Neural cell (in vitro differentiated cells): ENCODE data around the gene ATXN7L1. TPM values are rescaled to one million over a fixed set of nuclear protein-coding genes. Genes with fewer than 3 reads are reported as not detected.

Experiments
- H2AFZ ChIP-seq: fragments of 200-600, 300-800 bp; sonication (generic), shearing (Covaris generic); 2 replicates; pipeline ENCODE4 v1.6.0; 2014; ENCODE audit warnings: low read depth, mild to moderate bottlenecking, antibody characterized with exemption, low read length, moderate library complexity
- H3F3A ChIP-seq: fragments of 200-600 bp; shearing (Covaris generic); 2 replicates; pipeline ENCODE4 v1.6.1; 2016; ENCODE audit warnings: mild to moderate bottlenecking, moderate library complexity, mixed read lengths, antibody characterized with exemption, low read length; ENCODE audit not compliant: insufficient read depth, poor library complexity, severe bottlenecking
- H3K27ac ChIP-seq: fragments of 200-600, 300-800 bp; sonication (generic), shearing (Covaris generic); 2 replicates; pipeline ENCODE4 v1.5.1; 2014; ENCODE audit warnings: mild to moderate bottlenecking, low read length, moderate library complexity
- H3K27me3 ChIP-seq: fragments of 300-800, 200-600 bp; sonication (generic), shearing (Covaris generic); 2 replicates; pipeline ENCODE4 v1.6.0; 2014; ENCODE audit warnings: mild to moderate bottlenecking, low read depth, low read length, moderate library complexity; ENCODE audit not compliant: insufficient read depth
- H3K36me3 ChIP-seq: fragments of 300-800, 200-600 bp; sonication (generic), shearing (Covaris generic); 2 replicates; pipeline ENCODE4 v1.5.1; 2014; ENCODE audit warnings: mild to moderate bottlenecking, antibody characterized with exemption, low read length, moderate library complexity; ENCODE audit not compliant: insufficient read depth
- H3K4me2 ChIP-seq: fragments of 300-800, 200-600 bp; sonication (generic), shearing (Covaris generic); 2 replicates; pipeline ENCODE4 v1.6.0; 2014; ENCODE audit warnings: mild to moderate bottlenecking, low read length
- H3K4me3 ChIP-seq: fragments of 300-800, 200-600 bp; sonication (generic), shearing (Covaris generic); 2 replicates; pipeline ENCODE4 v1.5.1; 2014; ENCODE audit warnings: mild to moderate bottlenecking, low read length, moderate library complexity
- H3K79me2 ChIP-seq: fragments of 200-600 bp; shearing (Covaris generic); replicated peaks from 2 replicates; pipeline ENCODE4 v1.6.0; 2014; ENCODE audit warnings: mild to moderate bottlenecking, low read length, moderate library complexity; ENCODE audit not compliant: insufficient read depth
- H3K9ac ChIP-seq: fragments of 300-800, 200-600 bp; sonication (generic), shearing (Covaris generic); 2 replicates; pipeline ENCODE4 v1.6.1; 2016; ENCODE audit warnings: mild to moderate bottlenecking, low read length, mixed read lengths
- H3K9me2 ChIP-seq: fragments of 200-600 bp; shearing (Covaris generic); 2 replicates; pipeline ENCODE4 v1.6.1; 2016; ENCODE audit warnings: mild to moderate bottlenecking, low read length, mixed read lengths; ENCODE audit not compliant: insufficient read depth
- H3K9me3 ChIP-seq: fragments of 200-600, 300-800 bp; sonication (generic), shearing (Covaris generic); 2 replicates; pipeline ENCODE4 v1.6.1; 2016; ENCODE audit warnings: mild to moderate bottlenecking, mixed run types, low read length, moderate library complexity, mixed read lengths
- H4K20me1 ChIP-seq: fragments of 200-600 bp; shearing (Covaris generic); 2 replicates; pipeline ENCODE4 v1.6.1; 2016; ENCODE audit warnings: mild to moderate bottlenecking, mixed run types; ENCODE audit not compliant: insufficient read depth
- EP300 ChIP-seq: fragments of 450-650 bp; conservative IDR thresholded peaks from 2 replicates; pipeline ENCODE4 v1.6.1; 2014; ENCODE audit warnings: antibody characterized with exemption, mild to moderate bottlenecking, moderate library complexity; ENCODE audit not compliant: poor library complexity, severe bottlenecking
- EZH2 ChIP-seq: fragments of 200-600, 300-800 bp; shearing (Covaris generic), sonication (generic); IDR thresholded peaks from 2 replicates; pipeline ENCODE4 v1.6.1; 2014; ENCODE audit warnings: antibody characterized with exemption, low read length, borderline replicate concordance, mild to moderate bottlenecking; ENCODE audit not compliant: insufficient read depth, poor library complexity, severe bottlenecking
- MXI1 ChIP-seq: fragments of 450-650 bp; conservative IDR thresholded peaks from 2 replicates; pipeline ENCODE4 v1.6.1; 2014; ENCODE audit warnings: antibody characterized with exemption, mild to moderate bottlenecking; ENCODE audit not compliant: poor library complexity, severe bottlenecking
- POLR2AphosphoS5 ChIP-seq: IDR thresholded peaks from 2 replicates; pipeline ENCODE4 v1.6.1; 2012
- RAD21 ChIP-seq: fragments of 450-650 bp; conservative IDR thresholded peaks from 2 replicates; pipeline ENCODE4 v1.6.1; 2014; ENCODE audit warnings: antibody characterized with exemption, mild to moderate bottlenecking, moderate library complexity
- REST ChIP-seq: IDR thresholded peaks from 2 replicates; pipeline ENCODE4 v1.6.1; 2012; ENCODE audit warnings: borderline replicate concordance
- SMC3 ChIP-seq: fragments of 450-650 bp; conservative IDR thresholded peaks from 2 replicates; pipeline ENCODE4 v1.6.1; 2014; ENCODE audit warnings: antibody characterized with exemption, mild to moderate bottlenecking, moderate library complexity; ENCODE audit not compliant: poor library complexity
- TAF1 ChIP-seq: IDR thresholded peaks from 2 replicates; pipeline ENCODE4 v1.6.1; 2012; ENCODE audit warnings: low read depth
- polyA plus RNA-seq: library from polyadenylated mRNA; depleted of rRNA; stranded (reverse); fragments of >200 nt; gene quantifications from 2 replicates; pipeline ENCODE4 v1.2.3, GENCODE V29; 2014
- TF ChIP-seq, protein P1 (sequence below): fragments of 450-650 bp; IDR thresholded peaks from 2 replicates; pipeline ENCODE4 v1.5.1; 2014; ENCODE audit warnings: antibody characterized with exemption, mild to moderate bottlenecking, moderate library complexity; ENCODE audit not compliant: poor library complexity, severe bottlenecking

ATXN7L1 gene
- polyA plus RNA-seq, 1 donor from 2014 or later, result 4.3 TPM

DNA sequence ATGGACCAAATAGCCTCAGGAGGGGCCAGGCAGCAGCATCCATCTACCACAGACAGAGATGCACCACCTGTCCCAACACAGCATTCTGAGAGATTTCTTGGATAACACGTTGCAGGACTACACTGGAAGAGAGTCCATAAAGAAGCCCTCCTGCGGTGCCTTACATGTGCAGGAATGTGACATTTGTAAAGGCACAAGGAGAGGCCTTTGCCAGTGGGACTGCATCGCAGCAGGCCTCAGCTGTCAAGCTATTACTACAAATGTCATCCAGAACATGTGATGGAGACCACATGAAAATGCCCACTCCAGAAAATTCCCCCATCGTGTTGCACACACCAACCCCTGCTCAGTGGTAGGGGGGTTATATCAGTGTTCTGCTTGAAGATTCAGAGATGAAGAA, 77.4 kb downstream of the ATXN7L1 start:
- no peaks in the 10 kb centered on the region for H3K27me3 ChIP-seq
- no peaks in the 10 kb centered on the region for H4K20me1 ChIP-seq
- no peaks in the 10 kb centered on the region for H3K9me2 ChIP-seq
- no peak overlapping the region for H3K9ac ChIP-seq
- no peaks in the 10 kb centered on the region for H3K9me3 ChIP-seq
- TF ChIP-seq RAD21 (no peak), POLR2AphosphoS5 (no peak)
- H3K4me3 ChIP-seq, result no peak overlapping the region
- no peaks in the 10 kb centered on the region for H3K79me2 ChIP-seq
- no peaks in the 10 kb centered on the region for H3K36me3 ChIP-seq
- H3F3A ChIP-seq, result no peaks in the 10 kb centered on the region
- H3K27ac ChIP-seq, result no peak overlapping the region
- H3K4me2 ChIP-seq, result no peak overlapping the region
- H2AFZ ChIP-seq, result no peak overlapping the region

DNA sequence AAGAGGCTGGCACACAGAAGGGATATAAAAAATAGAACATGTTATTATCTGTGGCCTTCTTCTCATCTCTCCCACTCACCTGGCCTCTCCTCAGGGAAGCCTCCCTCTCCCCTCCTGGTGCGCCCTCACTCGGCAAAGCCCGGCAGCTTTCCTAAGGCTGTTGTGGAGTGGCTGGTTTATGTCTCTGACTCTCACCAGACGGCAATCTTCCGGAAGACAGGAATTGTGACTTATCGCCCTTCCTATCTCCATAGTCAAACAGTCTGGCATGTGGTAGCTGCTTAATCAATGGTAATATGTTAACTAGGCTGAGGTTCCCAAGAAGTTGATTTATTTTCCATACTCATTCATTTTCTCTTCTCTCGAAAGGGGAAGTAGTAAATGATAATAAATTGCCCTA, 78.7 kb downstream of the ATXN7L1 start:
- no peaks in the 10 kb centered on the region for H3K9me2 ChIP-seq
- no peak for TF ChIP-seq SMC3
- TF ChIP-seq, protein P1, sequence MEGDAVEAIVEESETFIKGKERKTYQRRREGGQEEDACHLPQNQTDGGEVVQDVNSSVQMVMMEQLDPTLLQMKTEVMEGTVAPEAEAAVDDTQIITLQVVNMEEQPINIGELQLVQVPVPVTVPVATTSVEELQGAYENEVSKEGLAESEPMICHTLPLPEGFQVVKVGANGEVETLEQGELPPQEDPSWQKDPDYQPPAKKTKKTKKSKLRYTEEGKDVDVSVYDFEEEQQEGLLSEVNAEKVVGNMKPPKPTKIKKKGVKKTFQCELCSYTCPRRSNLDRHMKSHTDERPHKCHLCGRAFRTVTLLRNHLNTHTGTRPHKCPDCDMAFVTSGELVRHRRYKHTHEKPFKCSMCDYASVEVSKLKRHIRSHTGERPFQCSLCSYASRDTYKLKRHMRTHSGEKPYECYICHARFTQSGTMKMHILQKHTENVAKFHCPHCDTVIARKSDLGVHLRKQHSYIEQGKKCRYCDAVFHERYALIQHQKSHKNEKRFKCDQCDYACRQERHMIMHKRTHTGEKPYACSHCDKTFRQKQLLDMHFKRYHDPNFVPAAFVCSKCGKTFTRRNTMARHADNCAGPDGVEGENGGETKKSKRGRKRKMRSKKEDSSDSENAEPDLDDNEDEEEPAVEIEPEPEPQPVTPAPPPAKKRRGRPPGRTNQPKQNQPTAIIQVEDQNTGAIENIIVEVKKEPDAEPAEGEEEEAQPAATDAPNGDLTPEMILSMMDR, result no peak
- TF ChIP-seq RAD21, result no peak
- no peak for TF ChIP-seq TAF1
- TF ChIP-seq EP300, result no peak
- no peak for TF ChIP-seq EZH2
- TF ChIP-seq REST, result no peak
- no peak for TF ChIP-seq POLR2AphosphoS5
- no peak for TF ChIP-seq MXI1
- no peak overlapping the region for H3K9ac ChIP-seq
- no peaks in the 10 kb centered on the region for H3K36me3 ChIP-seq
- H3K4me3 ChIP-seq, result no peak overlapping the region
- no peak overlapping the region for H3K4me2 ChIP-seq
- no peak overlapping the region for H3K27ac ChIP-seq
- no peaks in the 10 kb centered on the region for H3K79me2 ChIP-seq
- H4K20me1 ChIP-seq, result no peaks in the 10 kb centered on the region
- H3K9me3 ChIP-seq, result no peaks in the 10 kb centered on the region
- H2AFZ ChIP-seq, result no peak overlapping the region
- H3K27me3 ChIP-seq, result no peaks in the 10 kb centered on the region
- no peaks in the 10 kb centered on the region for H3F3A ChIP-seq

DNA sequence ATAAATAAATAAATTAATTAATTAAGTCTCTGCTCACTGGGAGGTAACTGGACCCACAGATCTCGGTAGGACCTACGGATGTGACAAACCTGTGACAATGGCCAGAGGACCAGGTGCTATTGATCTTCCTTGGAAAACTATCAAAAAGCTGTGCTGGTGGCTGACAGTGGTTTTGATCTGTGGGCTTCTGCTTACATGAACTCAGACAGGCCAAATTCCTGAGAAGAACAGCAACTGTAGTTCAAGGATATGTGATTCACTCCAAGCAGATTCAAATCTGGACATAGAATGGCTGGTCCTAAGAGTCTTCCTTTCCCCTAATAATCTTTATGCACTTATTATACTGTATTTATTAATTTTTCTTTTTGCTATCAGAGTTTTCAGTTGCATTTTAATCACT, 80.0 kb downstream of the ATXN7L1 start:
- no peak overlapping the region for H3K4me2 ChIP-seq
- no peaks in the 10 kb centered on the region for H3K27me3 ChIP-seq
- no peak overlapping the region for H3K27ac ChIP-seq
- no peaks in the 10 kb centered on the region for H4K20me1 ChIP-seq
- no peaks in the 10 kb centered on the region for H3K9me2 ChIP-seq
- H3K4me3 ChIP-seq, result no peak overlapping the region
- H3K9me3 ChIP-seq, result no peaks in the 10 kb centered on the region
- H3K79me2 ChIP-seq, result no peaks in the 10 kb centered on the region
- TF ChIP-seq REST (no peak), EP300 (no peak), TAF1 (no peak), EZH2 (no peak), POLR2AphosphoS5 (no peak), MXI1 (no peak), SMC3 (no peak), RAD21 (no peak)
- TF ChIP-seq, protein P1, result no peak
- H3K36me3 ChIP-seq, result no peaks in the 10 kb centered on the region
- no peak overlapping the region for H2AFZ ChIP-seq
- H3K9ac ChIP-seq, result no peak overlapping the region
- no peaks in the 10 kb centered on the region for H3F3A ChIP-seq
